Inflammatory macrophage treated with lipopolysaccharide for 4 hours (primary cell): ENCODE results near the gene CRYGC.
A peak's percentile ranks its signal among the peaks of the same experiment; 100 is the strongest.
"Not testable (repeated sequence)": the region's sequence is repeated elsewhere in the genome, so short reads cannot be mapped to it uniquely, and the experiment has no call there.

Experiments
- DNase-seq: peaks from one replicate; pipeline ENCODE4 v3.0.0-alpha.2; 2020

CRYGC gene

GRCh38 chr2:208135794-208136715 lies 6.4 kb upstream of the CRYGC start:
- no peak for DNase-seq

- DNase-seq = no peak
Observed at GRCh38 chr2:208134928-208135586, 5.4 kb upstream of the CRYGC start.

GRCh38 chr2:208130712-208131110 lies 1.1 kb upstream of the CRYGC start:
- no peak for DNase-seq

- no peak for DNase-seq
Observed at GRCh38 chr2:208128136-208128535, 1.5 kb downstream of the CRYGC start.

- DNase-seq = no peak
Observed at GRCh38 chr2:208127090-208127489, 2.5 kb downstream of the CRYGC start.

GRCh38 chr2:208125251-208125650 lies 4.4 kb downstream of the CRYGC start:
- DNase-seq = no peak

GRCh38 chr2:208124013-208124715 lies 5.5 kb downstream of the CRYGC start, which contains the start of gene CRYGD:
CRYGD (minus strand) TSS chr2:208124524; CDS start chr2:208124473, 51 bp downstream.
- not testable (repeated sequence) for DNase-seq

GRCh38 chr2:208122248-208122647 lies 7.4 kb downstream of the CRYGC start:
- DNase-seq = no peak

- DNase-seq = no peak
Observed at GRCh38 chr2:208118918-208119317, 10.7 kb downstream of the CRYGC start.

- DNase-seq = not testable (repeated sequence)
Observed at GRCh38 chr2:208117390-208117789, 12.2 kb downstream of the CRYGC start.

GRCh38 chr2:208112969-208113368 lies 16.7 kb downstream of the CRYGC start:
- DNase-seq = no peak

GRCh38 chr2:208112273-208112745 lies 17.3 kb downstream of the CRYGC start:
- not testable (repeated sequence) for DNase-seq

- no peak for DNase-seq
Observed at GRCh38 chr2:208103616-208104015, 26.0 kb downstream of the CRYGC start.

GRCh38 chr2:208101716-208102631 lies 27.7 kb downstream of the CRYGC start:
- peak; percentile 24 for DNase-seq

GRCh38 chr2:208099682-208100470 lies 29.8 kb downstream of the CRYGC start:
- DNase-seq = no peak

GRCh38 chr2:208098701-208099100 lies 30.9 kb downstream of the CRYGC start:
- not testable (repeated sequence) for DNase-seq

GRCh38 chr2:208098267-208098666 lies 31.4 kb downstream of the CRYGC start:
- no peak for DNase-seq

- no peak for DNase-seq
Observed at GRCh38 chr2:208097801-208098200, 31.8 kb downstream of the CRYGC start.

- no peak for DNase-seq
Observed at GRCh38 chr2:208097313-208097712, 32.3 kb downstream of the CRYGC start.

- no peak for DNase-seq
Observed at GRCh38 chr2:208096080-208096479, 33.5 kb downstream of the CRYGC start.

GRCh38 chr2:208093128-208093527 lies 36.5 kb downstream of the CRYGC start:
- DNase-seq = no peak
